NCI-H526 (cell line): ENCODE data around the gene MYOG.

Experiments used
- DNase-seq, 2 experiments: peaks; one replicate each; lab custom pipeline; 2025; lab: John Stamatoyannopoulos, UW

MYOG gene

GRCh38 chr1:203046984-203047630, 38.7 kb downstream of the MYOG start:
- DNase-seq = no peak

- no peak for DNase-seq
Observed at GRCh38 chr1:203045821-203046594, 39.8 kb downstream of the MYOG start.

- DNase-seq = no peak
Observed at GRCh38 chr1:203045336-203045735, 40.5 kb downstream of the MYOG start.

- no peak for DNase-seq
Observed at GRCh38 chr1:203044546-203045250, 41.1 kb downstream of the MYOG start.

- no peak for DNase-seq
Observed at GRCh38 chr1:203043830-203044545, 41.8 kb downstream of the MYOG start.

GRCh38 chr1:203041351-203041932, 44.4 kb downstream of the MYOG start:
- no peak for DNase-seq

- DNase-seq = no peak
Observed at GRCh38 chr1:203040513-203041275, 45.1 kb downstream of the MYOG start.

- DNase-seq = peak in 1 of 2 experiments; percentile 39
Observed at GRCh38 chr1:203039609-203040512, 46.0 kb downstream of the MYOG start.

- DNase-seq = peak; percentile 47 to 70
Observed at GRCh38 chr1:203038891-203039608, 46.8 kb downstream of the MYOG start.

GRCh38 chr1:203038217-203038741, 47.5 kb downstream of the MYOG start:
- DNase-seq = peak in 1 of 2 experiments; percentile 4

GRCh38 chr1:203037509-203038190, 48.2 kb downstream of the MYOG start:
- DNase-seq = no peak

- DNase-seq = no peak
Observed at GRCh38 chr1:203036537-203036936, 49.3 kb downstream of the MYOG start.

GRCh38 chr1:203036135-203036534, 49.7 kb downstream of the MYOG start:
- DNase-seq = no peak

GRCh38 chr1:203035111-203036000, 50.5 kb downstream of the MYOG start:
- DNase-seq = no peak

GRCh38 chr1:203034422-203035110, 51.2 kb downstream of the MYOG start:
- DNase-seq = no peak

GRCh38 chr1:203033917-203034316, 51.9 kb downstream of the MYOG start:
- DNase-seq = no peak

GRCh38 chr1:203033287-203033686, 52.5 kb downstream of the MYOG start:
- DNase-seq = no peak
